GM20000 (cell line): ENCODE measurements around the gene GTF3C2.
"Not testable (repeated sequence)": the region's sequence is repeated elsewhere in the genome, so short reads cannot be mapped to it uniquely, and the experiment has no call there.

Experiments used
- DNase-seq: peaks from one replicate; pipeline ENCODE4 v3.0.0; 2012; ENCODE audit warnings: low spot score
- CTCF ChIP-seq: IDR thresholded peaks from 2 replicates; pipeline ENCODE4 v1.5.1; 2012; ENCODE audit warnings: mild to moderate bottlenecking, control low read depth; ENCODE audit errors: extremely low read depth, missing control alignments

Gene GTF3C2

GRCh38 chr2:27306573-27307286 is 49.8 kb downstream of the GTF3C2 start:
- DNase-seq = peak; percentile 61
- TF ChIP-seq CTCF = no peak

GRCh38 chr2:27306136-27306535 is 50.4 kb downstream of the GTF3C2 start:
- no peak for TF ChIP-seq CTCF
- no peak for DNase-seq

- no peak for DNase-seq
- no peak for TF ChIP-seq CTCF
Observed at GRCh38 chr2:27305516-27305915, 51.0 kb downstream of the GTF3C2 start.

GRCh38 chr2:27304488-27305240 is 51.9 kb downstream of the GTF3C2 start:
- no peak for TF ChIP-seq CTCF
- DNase-seq = no peak

- peak; percentile 80 for TF ChIP-seq CTCF
- peak; percentile 77 for DNase-seq
Observed at GRCh38 chr2:27303093-27304025, 53.2 kb downstream of the GTF3C2 start.

- DNase-seq = not testable (repeated sequence)
Observed at GRCh38 chr2:27300606-27301005, 56.0 kb downstream of the GTF3C2 start.

GRCh38 chr2:27298391-27299080 is 58.0 kb downstream of the GTF3C2 start:
- DNase-seq = no peak

More at GRCh38 chr2:27298391-27299080, 58.0 kb downstream of the GTF3C2 start:
- no peak for TF ChIP-seq CTCF
